22Rv1 (cell line): ENCODE results near the gene BRD4.

Source experiments
- CTCF ChIP-seq: fragments of 450-650 bp; IDR thresholded peaks from 2 replicates; pipeline ENCODE4 v1.5.1; 2017; ENCODE audit warnings: mild to moderate bottlenecking
- ZFX ChIP-seq: fragments of 450-650 bp; IDR thresholded peaks from 2 replicates; pipeline ENCODE4 v1.6.1; 2017; ENCODE audit warnings: antibody characterized with exemption, borderline replicate concordance

- no peak for TF ChIP-seq CTCF
- no peak for TF ChIP-seq ZFX
Measured at GRCh38 chr19:15284896-15285295, 47.4 kb downstream of the BRD4 start.
